ENCODE results near the gene BRI3BP.
"Not testable (repeated sequence)": the region's sequence is repeated elsewhere in the genome, so short reads cannot be mapped to it uniquely, and the experiment has no call there.

BRI3BP gene

DNA sequence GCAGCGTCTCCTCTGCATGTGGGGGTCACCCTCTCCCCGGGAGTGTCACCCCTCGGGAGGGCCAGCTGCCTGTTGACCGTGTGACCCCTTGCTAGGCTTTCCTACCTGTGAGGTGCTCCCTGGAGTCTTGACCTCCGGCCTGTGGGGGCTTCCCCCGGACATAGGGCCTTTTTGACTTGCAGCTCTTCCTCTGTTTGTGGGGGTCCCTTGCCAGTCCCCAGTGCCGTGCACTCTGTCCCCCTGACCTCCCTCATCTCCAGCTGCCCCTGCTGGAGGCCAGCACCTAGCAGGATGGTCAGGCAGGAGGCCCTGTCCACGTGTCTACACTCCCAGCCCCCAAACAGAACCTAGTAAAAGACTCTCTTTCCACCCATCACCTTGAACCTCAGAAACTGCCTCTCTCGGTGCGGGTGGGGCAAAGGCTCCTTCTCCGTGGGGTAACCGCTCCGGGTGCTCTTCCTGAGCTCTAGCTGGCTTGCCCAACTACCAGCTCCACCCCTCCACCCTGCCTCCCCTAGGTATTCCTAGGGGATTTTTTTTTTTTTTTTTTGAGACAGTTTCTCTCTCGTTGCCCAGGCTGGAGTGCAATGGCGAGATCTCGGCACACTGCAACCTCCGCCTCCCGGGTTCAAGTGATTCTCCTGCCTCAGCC is 72.6 kb downstream of the BRI3BP start:
- no peak for DNase-seq (ENCODE audit: low read depth in 3 of 3)

DNA sequence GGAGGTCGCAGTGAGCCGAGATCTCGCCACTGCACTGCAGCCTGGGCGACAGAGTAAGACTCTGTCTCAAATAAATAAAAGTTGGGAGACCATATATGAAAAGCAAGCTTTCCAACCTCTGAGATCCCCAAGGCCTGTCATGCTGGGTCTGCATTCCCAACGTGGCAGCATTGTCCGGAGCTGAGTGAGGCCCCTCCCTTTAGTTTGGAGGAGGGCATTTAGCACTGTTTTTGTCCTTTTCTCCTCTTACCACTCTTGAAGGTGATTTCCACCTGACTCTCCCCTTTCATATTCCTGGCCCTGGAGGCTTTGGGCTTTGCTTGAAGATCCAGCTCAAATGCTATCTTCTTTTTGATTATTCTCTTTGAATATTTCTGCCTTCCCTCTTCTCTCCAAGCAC is 74.9 kb downstream of the BRI3BP start:
- DNase-seq (ENCODE audit: low read depth in 3 of 3): no peak

DNA sequence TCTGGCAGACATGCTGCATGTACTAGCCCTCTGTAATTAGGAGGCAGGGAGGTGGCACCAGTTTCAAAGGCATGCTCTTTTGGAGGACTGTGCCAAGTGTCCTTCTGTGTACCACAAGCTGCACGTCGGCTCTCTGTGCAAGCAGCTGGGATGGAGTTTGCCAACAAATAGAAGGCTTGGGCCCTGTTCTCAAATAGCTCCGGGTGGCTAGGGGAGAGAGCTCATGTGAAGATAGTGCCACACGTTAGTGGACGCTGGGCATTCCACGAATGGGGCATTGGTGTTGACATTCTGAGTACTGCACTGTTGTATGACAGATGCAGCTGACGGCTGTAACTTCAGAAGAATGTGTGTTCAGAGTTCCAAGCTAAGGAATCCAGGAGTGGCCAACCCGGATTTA is 76.2 kb downstream of the BRI3BP start:
- no peak for DNase-seq (ENCODE audit: low read depth in 3 of 3)

- no peak for DNase-seq (ENCODE audit: low read depth in 3 of 3)
Measured at GRCh38 chr12:125070112-125070511, 76.7 kb downstream of the BRI3BP start.

GRCh38 chr12:125070661-125071390 is 77.4 kb downstream of the BRI3BP start:
- no peak for DNase-seq (ENCODE audit: low read depth in 3 of 3)

DNA sequence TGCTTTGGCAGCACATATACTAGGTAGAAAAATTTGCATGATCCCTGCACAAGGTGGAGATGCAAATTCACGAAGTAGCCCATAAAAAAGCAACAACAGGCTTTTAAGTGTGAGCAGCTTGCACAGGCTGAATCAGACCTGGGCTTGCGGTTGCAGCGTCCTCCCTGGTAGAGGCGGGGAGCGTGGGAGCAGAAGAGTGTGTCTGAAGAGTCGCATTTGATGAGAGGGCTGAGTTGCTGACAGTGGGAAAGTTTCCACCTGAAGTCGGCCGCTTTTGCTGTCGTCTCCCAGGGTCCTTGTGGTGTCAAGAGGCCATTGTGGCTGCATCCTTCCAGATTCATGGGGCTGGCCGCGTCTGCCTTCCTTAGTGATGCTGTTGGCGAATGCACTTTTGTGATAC is 78.0 kb downstream of the BRI3BP start:
- DNase-seq (ENCODE audit: low read depth in 3 of 3): no peak

GRCh38 chr12:125072496-125072895 is 79.1 kb downstream of the BRI3BP start:
- no peak for DNase-seq (ENCODE audit: low read depth in 3 of 3)

DNA sequence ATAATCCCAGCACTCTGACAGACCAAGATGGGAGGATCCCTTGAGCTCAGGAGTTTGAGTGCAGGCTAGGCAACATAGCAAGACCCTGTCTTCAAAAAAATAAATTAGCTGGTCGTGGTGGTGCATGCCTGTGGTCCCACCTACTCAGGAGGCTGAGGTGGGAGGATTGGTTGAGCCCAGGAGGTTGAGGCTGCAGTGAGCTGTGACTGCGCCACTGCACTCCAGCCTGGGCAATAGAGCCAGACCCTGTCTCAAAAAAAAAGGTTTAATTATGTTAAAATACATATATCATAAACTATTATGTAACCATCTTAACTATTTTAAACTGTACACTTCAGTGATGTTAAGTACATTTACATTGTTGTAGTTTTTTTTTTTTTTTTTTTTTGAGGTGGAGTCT is 80.8 kb downstream of the BRI3BP start:
- DNase-seq (ENCODE audit: low read depth in 3 of 3): not testable (repeated sequence)

DNA sequence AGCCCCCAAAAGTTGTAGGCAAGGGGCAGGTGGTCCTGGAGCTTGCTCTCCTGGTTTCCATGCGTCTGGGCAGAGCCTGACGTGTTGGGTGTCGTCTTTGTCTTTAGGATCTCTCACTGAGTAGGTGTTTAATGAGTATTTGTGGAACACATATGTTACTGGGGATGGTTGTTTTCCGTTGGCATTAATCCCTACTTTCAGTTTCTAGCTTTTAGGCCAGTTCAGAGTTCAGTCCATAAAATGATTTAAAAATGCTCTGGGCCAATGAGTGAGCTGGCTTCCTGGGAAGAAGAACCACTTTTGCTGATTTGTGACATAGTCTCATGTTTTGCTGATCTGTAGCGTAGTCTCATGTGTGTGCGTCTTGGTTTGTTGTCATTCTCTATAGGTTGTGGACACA is 82.7 kb downstream of the BRI3BP start:
- DNase-seq (ENCODE audit: low read depth in 3 of 3): no peak

GRCh38 chr12:125079084-125079483 is 85.6 kb downstream of the BRI3BP start:
- no peak for DNase-seq (ENCODE audit: low read depth in 3 of 3)

- DNase-seq (ENCODE audit: low read depth in 3 of 3): no peak
Measured at GRCh38 chr12:125079648-125080645, 86.5 kb downstream of the BRI3BP start.

Measured in stimulated activated CD4-positive, alpha-beta T cell treated with anti-CD3 and anti-CD28 coated beads, TNF-alpha, amount 100 ng/mL, for 24 hours (primary cell).